Measurements from ENCODE around the gene FOXE1.

Gene FOXE1

DNA sequence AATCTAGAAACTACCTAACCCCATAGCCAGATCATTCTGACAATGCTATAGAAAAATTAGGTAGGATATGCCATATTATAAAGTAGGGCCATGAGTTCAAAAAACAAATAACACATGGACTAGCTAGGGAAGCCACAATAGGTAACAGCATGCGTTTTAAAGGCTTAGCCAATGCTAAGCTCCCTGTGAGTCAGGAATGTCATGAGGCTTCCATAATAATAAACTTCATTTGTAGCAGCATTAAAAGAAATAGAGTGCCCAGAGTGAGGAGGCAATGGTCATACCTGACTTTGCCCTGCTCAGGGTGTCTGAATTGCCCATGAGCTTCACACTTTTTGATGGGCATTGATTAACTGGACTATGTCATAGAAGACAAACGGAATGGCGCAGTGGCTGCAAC is 15.8 kb downstream of the FOXE1 start:
- DNase-seq: no peak

DNA sequence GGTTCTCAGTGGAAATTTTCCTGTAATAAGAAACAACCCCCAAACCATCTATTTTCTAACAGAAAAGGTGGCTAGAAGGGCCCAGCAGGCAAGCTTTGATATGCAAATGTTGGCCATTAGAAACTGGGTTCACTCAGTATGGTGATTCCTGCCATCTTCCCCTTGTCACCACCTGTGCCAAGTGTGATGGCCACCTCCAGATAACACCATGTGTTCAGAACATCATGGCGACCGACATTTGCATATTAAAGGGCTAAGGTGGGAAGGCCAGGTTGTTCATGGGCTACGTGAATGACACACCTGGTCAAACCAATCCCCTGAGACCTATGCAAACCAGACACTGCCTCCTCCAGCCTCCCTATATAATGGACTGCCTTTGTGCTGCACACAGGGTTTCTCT is 20.4 kb downstream of the FOXE1 start:
- DNase-seq: no peak

DNA sequence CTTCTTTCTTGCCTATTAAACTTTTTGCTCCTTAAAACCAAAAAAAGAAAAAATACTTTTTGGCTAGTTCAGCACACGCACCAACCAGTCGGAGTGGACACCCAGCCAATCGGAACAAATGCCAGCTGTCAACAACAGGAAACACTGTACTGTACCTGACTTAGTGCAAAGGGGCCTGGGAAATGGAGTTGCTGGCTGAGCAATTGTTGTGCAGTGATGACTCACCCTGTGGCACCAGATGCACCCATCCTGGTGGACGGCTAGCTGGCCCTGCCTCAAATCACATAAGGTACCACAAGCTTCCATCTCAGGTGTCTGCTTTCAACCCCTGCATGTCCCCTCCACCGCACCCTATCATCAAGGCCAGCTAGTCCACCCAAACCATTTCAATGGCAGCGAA is 20.9 kb downstream of the FOXE1 start:
- DNase-seq: no peak

DNA sequence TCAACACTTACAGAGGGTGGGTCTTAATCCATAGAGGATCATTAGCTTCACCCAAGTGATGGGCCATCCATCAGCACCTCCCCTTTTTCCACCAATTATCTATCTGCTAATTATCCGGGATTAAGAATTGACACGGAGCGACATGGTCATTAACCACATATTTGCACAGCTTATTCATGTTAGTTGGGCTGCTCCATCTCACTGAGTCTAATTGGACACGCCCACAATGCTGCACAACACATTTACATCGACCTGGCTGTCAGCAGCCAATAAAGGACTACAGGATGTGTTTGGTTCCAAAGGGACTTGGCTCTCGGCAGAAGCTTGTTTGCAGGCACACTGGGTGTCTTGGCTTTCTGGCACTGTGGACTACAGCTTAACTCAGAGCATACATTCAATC is 21.6 kb downstream of the FOXE1 start:
- DNase-seq: no peak

DNA sequence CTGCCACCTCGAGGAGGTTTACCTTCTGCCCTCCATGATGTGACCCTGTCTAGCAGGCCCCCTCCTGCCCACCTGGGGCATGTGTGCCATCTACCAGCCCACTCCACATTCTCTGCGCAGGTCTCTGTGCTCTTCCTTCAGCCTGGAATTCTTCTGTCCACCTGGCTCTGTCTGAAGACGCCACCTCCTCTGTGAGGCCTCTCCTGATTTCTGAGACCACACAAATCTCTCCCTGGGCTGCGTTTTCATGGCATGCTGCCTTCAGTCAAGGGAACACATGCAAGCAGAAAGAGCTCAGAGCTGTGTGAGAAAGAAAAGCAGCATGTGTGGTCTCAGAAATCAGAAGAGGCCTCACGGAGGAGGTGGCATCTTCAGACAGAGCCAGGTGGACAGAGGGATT is 22.1 kb downstream of the FOXE1 start:
- no peak for DNase-seq

DNA sequence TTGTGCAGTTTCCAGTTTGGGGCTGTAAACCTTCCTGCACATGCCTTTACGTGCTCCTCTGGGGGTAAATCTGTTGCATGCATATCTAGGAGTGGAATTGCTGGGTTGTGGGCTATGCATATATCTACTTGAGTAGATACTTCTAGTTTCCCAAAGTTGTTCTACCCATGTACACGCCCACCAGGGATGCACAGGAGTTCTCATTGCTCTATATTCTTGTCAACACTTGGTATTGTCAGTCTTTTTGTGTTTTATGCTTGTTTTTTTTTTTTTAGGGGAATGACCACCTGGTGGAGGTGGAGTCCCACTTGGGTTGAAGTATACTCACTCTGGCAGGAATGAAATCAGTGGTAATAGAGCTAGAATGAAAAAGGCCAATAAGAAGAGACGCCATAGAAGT is 23.0 kb downstream of the FOXE1 start:
- DNase-seq: no peak

DNA sequence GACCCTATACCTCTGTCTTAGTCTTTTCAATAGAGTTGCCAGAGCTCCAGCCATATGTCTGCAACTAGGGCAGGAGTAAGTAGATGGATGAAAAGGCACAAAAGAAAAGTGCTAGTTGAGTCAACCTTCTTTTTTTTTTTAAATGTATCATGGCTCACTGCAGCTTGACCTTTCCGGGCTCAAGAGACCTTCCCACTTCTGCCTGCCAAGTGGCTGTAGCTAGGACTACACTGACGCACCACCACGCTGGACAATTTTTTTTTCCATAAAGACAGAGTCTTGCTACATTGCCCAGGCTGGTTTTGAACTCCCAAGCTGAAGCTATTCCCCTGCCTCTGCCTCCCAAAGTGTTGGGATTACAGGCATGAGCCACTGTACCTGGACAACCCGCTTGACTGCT is 27.3 kb downstream of the FOXE1 start:
- no peak for DNase-seq

DNA sequence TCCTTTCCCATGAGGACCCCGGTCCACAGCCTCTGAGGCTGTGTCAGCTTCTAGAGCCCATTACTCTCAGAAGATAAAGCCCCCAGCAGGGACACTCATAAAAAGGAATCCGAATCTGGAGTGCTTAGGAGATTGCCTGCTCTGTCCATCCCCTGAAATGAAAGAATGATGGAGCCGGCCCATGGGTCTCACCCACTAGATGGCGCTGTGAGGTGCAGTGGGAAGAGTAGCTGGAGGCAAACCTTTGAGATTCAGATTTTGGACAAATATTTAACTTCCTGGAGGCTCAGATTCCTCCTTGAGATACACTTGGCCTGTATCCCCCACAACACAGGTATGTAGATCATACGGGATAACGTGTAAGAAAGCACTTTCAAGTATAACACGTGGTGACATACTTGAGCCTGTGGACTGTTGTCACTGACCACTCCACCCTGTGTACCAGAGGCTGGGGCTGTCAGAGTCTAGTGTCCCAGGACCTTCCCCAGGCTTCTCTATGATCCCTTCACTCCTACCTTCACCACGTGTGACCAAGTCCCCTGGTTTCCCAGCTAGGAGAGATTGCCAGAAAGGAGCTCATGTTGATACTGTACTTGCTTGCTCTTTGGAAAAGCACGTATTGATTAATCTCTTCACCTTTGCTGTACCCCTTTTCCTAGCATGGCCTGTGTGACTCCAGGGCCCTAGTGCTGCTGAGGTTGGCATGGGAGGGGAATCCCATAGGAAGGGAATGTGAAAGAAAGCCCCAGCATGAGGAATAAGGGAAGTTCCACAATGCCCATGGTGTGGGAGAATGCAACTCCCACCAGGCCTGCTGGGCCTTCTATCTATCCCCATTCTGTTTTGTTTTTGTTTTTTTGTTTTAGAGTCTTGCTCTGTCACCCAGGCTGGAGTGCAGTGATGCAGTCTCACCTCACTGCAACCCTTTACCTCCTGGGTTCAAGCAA is 37.2 kb downstream of the FOXE1 start:
- no peak for DNase-seq

DNA sequence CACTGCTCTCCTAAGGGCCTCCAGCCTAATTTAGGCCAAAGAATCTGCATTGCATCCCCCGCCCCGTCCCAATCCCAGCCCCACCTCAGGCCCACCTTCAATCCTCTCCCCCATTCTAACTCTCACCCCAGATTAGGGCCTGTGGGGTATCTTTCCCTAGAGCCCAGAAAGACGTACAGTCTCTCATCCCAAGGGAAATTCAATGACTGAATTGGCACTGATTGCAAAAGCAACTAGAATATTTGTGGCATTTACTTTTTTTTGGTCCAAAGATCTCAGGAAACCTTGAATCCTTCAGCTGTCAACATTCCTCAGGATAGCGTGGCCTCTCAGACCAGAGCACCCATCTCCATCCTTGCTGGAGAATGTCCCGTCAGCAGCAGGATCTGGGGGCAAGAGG is 38.7 kb downstream of the FOXE1 start:
- no peak for DNase-seq

DNA sequence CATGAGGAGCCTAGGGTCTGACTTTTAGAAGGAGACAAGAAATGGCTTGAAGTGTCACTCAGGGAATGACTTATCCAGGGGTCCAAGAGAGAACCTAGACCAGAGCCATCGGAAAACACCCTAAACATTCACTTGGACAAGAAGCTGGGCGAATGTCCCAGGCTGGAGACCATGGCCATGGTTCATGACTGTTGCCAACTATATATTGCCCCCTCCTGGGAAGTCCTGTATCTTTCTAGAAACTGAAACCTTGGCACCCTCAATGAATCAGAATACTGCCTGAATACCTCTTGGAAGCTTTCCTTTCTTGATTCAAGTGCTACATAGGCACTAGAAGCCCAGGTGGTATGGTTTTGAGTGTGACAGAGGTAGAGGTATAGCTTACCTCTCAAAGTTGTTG is 39.4 kb downstream of the FOXE1 start:
- no peak for DNase-seq

DNA sequence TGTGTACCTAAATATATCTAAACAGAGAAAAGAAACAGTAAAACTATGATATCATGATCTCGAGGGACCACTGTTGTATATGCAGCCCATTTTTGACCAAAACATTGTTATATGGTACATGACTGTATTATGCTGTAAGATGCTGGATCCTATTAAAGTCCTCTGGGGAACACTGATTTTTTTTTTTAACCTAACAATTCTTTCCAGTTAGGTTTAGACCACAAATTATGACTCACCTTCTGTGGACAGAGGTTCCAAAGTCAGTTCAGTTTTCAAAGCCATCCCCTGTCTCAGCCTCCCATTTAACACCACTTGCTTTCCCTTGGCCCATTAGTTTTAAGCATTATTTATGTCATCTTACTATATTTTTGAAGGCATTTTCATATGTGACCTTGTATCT is 42.2 kb downstream of the FOXE1 start:
- no peak for DNase-seq

DNA sequence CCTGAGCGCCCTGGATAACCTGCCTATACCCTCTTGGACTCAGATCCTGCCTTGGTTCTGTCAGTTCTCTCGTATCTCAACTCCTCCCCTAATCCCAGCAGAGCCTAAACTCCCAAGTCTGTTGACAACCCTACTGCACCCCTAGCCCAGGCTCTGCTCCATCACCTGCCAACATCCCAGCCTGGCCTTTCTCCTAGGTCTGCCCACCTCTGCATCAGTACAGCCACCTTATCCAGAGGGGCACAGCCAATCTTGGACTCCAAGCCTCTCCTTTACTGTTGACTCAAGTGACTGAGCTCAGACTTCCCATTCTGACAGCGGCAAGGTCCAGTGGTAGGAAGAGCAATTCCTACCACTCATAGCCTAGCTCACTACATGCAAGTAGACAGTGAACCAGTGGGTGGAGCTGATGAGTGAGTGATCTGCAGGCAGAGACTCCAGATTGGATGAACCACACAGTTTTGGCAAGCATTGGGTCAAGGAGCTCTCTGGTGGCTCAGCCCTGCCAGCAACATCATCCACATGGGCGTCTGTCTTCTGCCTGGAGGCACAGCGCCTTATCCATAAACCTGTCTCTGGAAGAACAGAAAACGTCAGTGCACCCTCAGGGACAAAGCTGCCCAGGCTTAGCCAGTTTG is 42.8 kb downstream of the FOXE1 start:
- DNase-seq: no peak

DNA sequence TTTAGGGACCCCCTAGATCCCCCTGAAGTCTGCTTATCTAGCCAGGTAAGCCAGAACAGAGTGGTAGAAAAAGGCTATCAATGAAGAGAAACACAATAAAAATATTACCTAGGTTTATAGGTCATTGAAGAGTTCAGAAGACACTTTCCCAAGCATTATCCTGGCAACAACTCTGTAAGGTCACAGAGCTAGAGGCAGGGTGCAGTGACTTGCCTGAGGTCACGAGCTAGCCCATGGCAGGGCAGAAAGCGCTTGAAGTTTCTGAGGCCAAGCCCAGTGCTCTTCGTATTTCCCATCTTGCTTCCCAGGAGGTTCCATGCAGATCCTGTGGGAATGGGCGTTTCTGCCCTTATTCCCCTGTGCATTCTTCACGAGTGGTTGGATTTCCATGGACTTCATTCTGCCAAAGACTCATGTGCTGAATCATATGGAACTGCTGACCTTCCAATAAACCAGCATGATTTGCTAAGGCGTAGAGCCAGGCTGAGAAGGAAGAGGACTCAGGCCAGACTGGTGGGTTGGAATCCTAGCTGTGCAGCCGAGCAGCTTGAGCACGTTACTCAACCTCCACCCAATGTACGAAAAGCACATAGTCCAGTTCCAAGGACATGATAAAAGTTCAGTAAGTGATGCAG is 47.2 kb downstream of the FOXE1 start:
- no peak for DNase-seq

DNA sequence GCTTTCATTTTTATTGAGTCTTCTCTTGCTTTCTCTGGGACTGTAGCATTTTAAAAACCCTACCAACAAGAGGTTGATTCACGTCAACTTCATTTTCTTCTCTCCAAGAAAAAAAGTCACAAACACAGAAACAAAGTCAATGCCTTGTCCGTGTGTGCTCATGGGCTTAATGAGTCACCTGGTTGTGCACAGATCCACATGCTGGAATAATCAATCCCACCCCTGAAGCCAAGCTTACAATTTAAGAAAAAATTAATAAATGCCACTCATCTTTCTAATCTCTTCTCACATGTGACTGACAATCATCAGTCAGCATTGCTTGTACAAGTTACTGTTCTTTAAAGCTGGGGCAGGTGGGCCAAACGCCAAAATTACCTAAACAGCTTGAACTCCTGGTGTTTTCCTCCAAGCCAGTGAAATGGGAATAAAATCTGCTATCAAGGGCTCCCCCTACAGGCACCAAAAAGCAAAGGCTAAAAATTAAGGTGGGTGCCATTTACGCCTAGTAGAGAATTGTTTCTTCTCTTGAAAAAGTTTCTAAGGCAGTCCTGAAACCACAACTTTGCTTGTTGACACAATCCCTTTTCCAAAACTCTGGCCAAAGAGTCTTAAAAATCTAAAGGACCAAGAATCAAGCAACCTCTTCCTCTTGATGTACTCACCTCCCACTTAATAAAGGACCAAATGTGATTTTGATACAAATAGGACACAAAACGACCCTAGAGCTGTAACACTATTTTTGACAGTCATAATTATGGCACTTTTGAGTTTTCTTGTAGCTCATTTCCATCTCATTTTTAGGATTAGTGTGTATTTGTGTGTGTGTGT is 47.9 kb downstream of the FOXE1 start:
- no peak for DNase-seq

DNA sequence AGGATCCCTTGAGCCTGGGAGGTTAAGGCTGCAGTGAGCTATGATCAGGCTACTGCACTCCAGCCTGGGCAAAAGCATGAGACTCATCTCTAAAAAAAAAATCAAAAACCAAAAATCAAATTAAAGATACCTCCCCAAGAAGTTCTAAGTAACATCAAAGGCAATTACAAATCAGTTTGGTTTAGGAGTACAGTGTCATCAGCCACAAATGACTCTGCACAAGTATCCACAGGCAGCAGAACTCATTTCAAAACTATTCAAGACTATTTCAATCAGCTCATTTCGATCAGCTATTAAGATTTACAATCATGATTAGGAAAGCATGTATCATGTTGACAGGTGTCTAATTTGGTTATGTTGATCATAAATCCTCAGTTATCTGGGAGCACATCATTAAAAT is 50.2 kb downstream of the FOXE1 start:
- no peak for DNase-seq

DNA sequence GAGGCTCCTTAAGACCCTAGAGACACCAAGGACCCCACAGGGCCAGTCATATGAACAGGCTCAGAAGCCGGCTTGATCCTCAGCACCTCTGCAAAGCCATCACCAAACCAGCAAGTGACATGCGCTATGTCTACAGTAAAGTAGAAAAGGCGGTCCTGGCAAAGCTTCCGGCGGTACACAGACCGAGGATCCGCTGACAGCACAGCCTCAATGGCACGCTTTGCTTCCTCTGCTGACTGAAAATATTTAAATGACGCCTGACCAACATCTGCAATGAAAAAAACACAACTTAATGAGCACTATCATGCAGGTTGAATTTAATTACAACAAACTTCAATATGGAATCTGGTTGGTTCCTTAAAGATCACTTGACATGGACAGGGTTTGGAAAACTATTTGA is 51.7 kb downstream of the FOXE1 start:
- DNase-seq: no peak

DNA sequence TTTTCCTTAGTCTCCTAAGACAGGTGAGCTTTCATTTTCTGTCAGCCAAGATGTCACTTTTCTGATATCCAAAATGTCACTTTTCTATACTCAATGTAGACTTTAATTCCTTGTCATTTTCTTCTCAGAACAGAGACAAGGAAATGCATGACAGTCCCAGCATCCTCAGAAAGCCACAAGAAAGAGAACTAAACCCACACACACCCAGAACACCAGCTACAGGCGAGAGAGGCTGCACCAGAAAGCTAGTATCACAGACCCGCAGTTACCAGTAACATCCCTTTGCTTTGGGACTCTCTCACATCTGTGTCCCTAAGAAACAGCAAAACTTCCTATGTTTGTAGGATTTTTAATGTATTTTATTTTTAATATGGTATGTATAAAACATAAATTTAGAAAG is 52.2 kb downstream of the FOXE1 start:
- DNase-seq: no peak

All from NCI-H524 treated with DMSO at 0.1 percent for 48 hours (cell line).